Smooth muscle cell (in vitro differentiated cells): ENCODE results near the gene HEXA. TPM values are rescaled to one million over a fixed set of nuclear protein-coding genes. Genes with fewer than 3 reads are reported as not detected.

Source experiments
- DNase-seq: peaks from one replicate; lab custom pipeline; 2025; ENCODE audit not compliant: unreplicated experiment; lab: John Stamatoyannopoulos, UW
- H2AFZ ChIP-seq: fragments of 200-600 bp; sonication (generic); 2 replicates; pipeline ENCODE4 v1.6.0; 2016; ENCODE audit warnings: antibody characterized with exemption, low read depth, mild to moderate bottlenecking
- H3F3A ChIP-seq: fragments of 200-600 bp; sonication (generic); 2 replicates; pipeline ENCODE4 v1.6.0; 2017; ENCODE audit warnings: antibody characterized with exemption, low read depth
- H3K27ac ChIP-seq: fragments of 200-600 bp; sonication (generic); 2 replicates; pipeline ENCODE4 v1.5.1; 2016; ENCODE audit warnings: low read depth, mild to moderate bottlenecking
- H3K27me3 ChIP-seq: fragments of 200-600 bp; sonication (generic); 2 replicates; pipeline ENCODE4 v1.6.1; 2016; ENCODE audit warnings: low read depth, mild to moderate bottlenecking
- H3K36me3 ChIP-seq: fragments of 200-600 bp; sonication (generic); 2 replicates; pipeline ENCODE4 v1.5.1; 2016; ENCODE audit warnings: low read depth
- H3K4me1 ChIP-seq: fragments of 200-600 bp; sonication (generic); 2 replicates; pipeline ENCODE4 v1.5.1; 2016; ENCODE audit warnings: low read depth
- H3K4me2 ChIP-seq: fragments of 200-600 bp; sonication (generic); 2 replicates; pipeline ENCODE4 v1.6.0; 2016; ENCODE audit warnings: mild to moderate bottlenecking
- H3K4me3 ChIP-seq: fragments of 200-600 bp; sonication (generic); 2 replicates; pipeline ENCODE4 v1.5.1; 2016; ENCODE audit warnings: mild to moderate bottlenecking
- H3K79me2 ChIP-seq: fragments of 200-600 bp; sonication (generic); 2 replicates; pipeline ENCODE4 v1.6.0; 2016; ENCODE audit warnings: low read depth, mild to moderate bottlenecking
- H3K9ac ChIP-seq: fragments of 200-600 bp; sonication (generic); 2 replicates; pipeline ENCODE4 v1.6.0; 2016; ENCODE audit warnings: low read depth
- H3K9me3 ChIP-seq: fragments of 200-600 bp; sonication (generic); replicated peaks from 2 replicates; pipeline ENCODE4 v1.5.1; 2016; ENCODE audit warnings: low read depth
- H4K20me1 ChIP-seq: fragments of 200-600 bp; sonication (generic); 2 replicates; pipeline ENCODE4 v1.6.0; 2016; ENCODE audit warnings: low read depth
- CTCF ChIP-seq: fragments of 200-600 bp; sonication (generic); IDR thresholded peaks from 2 replicates; pipeline ENCODE4 v1.5.1; 2017; ENCODE audit warnings: borderline replicate concordance, mild to moderate bottlenecking, antibody characterized with exemption; ENCODE audit not compliant: insufficient read depth, poor library complexity, severe bottlenecking
- WGBS: methylation state at CpG from one replicate; pipeline ENCODE4 v1.1.7; 2016; ENCODE audit warnings: low lambda C conversion rate; 5-methylcytosine and 5-hydroxymethylcytosine counted together
- polyA plus RNA-seq: library from polyadenylated mRNA; unstranded; fragments of >200 nt; fragmentation: Nextera tagmentation; extraction: Ambion mirVana; gene quantifications from 2 replicates; pipeline ENCODE4 v1.2.1, GENCODE V29; 2016
- total RNA-seq: library from RNA; depleted of rRNA; stranded (reverse); fragments of >200 nt; gene quantifications from 2 replicates; pipeline ENCODE4 v1.2.3, GENCODE V29; 2014

HEXA gene
- total and polyA plus RNA-seq, 2 experiments from 2014 or later = 77.4 to 155 TPM

- Histone ChIP-seq H3K4me2 (peak overlapping the region; percentile 57), H3K79me2 (peaks cover 11% of the 10 kb centered on the region), H2AFZ (no peak overlapping the region)
These were observed 17.1 kb downstream of the HEXA start for GRCh38 chr15:72358650-72359171.

GRCh38 chr15:72358121-72358520 lies 17.7 kb downstream of the HEXA start:
- H4K20me1 ChIP-seq = peaks cover 68% of the 10 kb centered on the region
- 68% methylated on average over 3 of the region's 3 CpGs for WGBS
- H3K9ac ChIP-seq = no peak overlapping the region
- peak overlapping the region; percentile 57 for H3K4me2 ChIP-seq
- H3K27me3 ChIP-seq = no peaks in the 10 kb centered on the region
- peaks cover 3% of the 10 kb centered on the region for H3F3A ChIP-seq
- no peak for DNase-seq
- no peak overlapping the region for H2AFZ ChIP-seq
- H3K4me3 ChIP-seq = no peak overlapping the region
- H3K9me3 ChIP-seq = no peaks in the 10 kb centered on the region
- H3K27ac ChIP-seq = peak overlapping the region; percentile 46
- H3K36me3 ChIP-seq = no peaks in the 10 kb centered on the region
- no peak for TF ChIP-seq CTCF
- H3K4me1 ChIP-seq = no peaks in the 10 kb centered on the region
- peaks cover 6% of the 10 kb centered on the region for H3K79me2 ChIP-seq

More at GRCh38 chr15:72358650-72359171, 17.1 kb downstream of the HEXA start:
- 47% methylated on average over 7 of the region's 7 CpGs for WGBS
- DNase-seq = no peak
- no peak for TF ChIP-seq CTCF
- H3F3A ChIP-seq = peaks cover 3% of the 10 kb centered on the region
- H3K27ac ChIP-seq = peak overlapping the region; percentile 46
- no peaks in the 10 kb centered on the region for H3K9me3 ChIP-seq
- no peak overlapping the region for H3K9ac ChIP-seq
- H3K4me1 ChIP-seq = no peaks in the 10 kb centered on the region
- H3K4me3 ChIP-seq = no peak overlapping the region
- peaks cover 73% of the 10 kb centered on the region for H4K20me1 ChIP-seq
- H3K27me3 ChIP-seq = no peaks in the 10 kb centered on the region
- no peaks in the 10 kb centered on the region for H3K36me3 ChIP-seq

- Histone ChIP-seq H3K4me1 (no peaks in the 10 kb centered on the region), H3K4me3 (no peak overlapping the region), H3K79me2 (no peaks in the 10 kb centered on the region), H3K27me3 (no peaks in the 10 kb centered on the region), H3F3A (no peaks in the 10 kb centered on the region), H3K9ac (no peak overlapping the region), H3K9me3 (no peaks in the 10 kb centered on the region), H3K36me3 (no peaks in the 10 kb centered on the region), H3K4me2 (no peak overlapping the region), H2AFZ (no peak overlapping the region), H3K27ac (no peak overlapping the region), H4K20me1 (peaks cover 39% of the 10 kb centered on the region)
- no peak for TF ChIP-seq CTCF
- WGBS = 100% methylated on average over 1 of the region's 1 CpG
- no peak for DNase-seq
These were observed 21.3 kb downstream of the HEXA start for GRCh38 chr15:72354496-72354895.

GRCh38 chr15:72353266-72353665 lies 22.5 kb downstream of the HEXA start:
- Histone ChIP-seq H3K36me3 (no peaks in the 10 kb centered on the region), H3K79me2 (no peaks in the 10 kb centered on the region), H3K27ac (peak overlapping the region; percentile 31), H3K27me3 (no peaks in the 10 kb centered on the region), H3F3A (no peaks in the 10 kb centered on the region), H2AFZ (no peak overlapping the region), H3K4me1 (no peaks in the 10 kb centered on the region), H3K4me3 (no peak overlapping the region), H4K20me1 (peaks cover 27% of the 10 kb centered on the region), H3K9ac (no peak overlapping the region), H3K4me2 (peak overlapping the region; percentile 15), H3K9me3 (no peaks in the 10 kb centered on the region)
- WGBS = 83% methylated on average over 2 of the region's 2 CpGs
- TF ChIP-seq CTCF = no peak
- DNase-seq = no peak
